HUDEP-2 (cell line): ENCODE results near the gene ALG12.

Experiments
- DNase-seq, 76 experiments: peaks; one replicate each; lab custom pipeline; 2025; ENCODE audit not compliant: unreplicated experiment in 76 of 76; lab: John Stamatoyannopoulos, UW

The ALG12 gene

DNA sequence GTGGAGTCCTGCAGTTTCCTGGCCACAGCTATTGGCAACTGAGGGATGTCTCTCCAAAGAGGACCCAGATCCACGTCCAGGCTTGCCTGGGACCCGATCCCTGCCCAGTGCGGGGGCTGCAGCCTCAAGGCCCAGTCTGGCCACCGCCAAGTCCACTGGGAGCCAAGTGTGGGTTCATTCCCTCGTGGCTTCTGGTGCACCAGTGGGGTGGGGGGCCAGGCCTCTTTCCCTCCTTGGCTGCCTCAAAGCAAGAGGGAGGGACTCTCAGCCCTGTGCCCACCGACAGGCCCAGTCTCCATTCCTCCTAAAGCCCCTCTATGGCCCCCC lies 29.0 kb upstream of the ALG12 start:
- DNase-seq, result no peak

DNA sequence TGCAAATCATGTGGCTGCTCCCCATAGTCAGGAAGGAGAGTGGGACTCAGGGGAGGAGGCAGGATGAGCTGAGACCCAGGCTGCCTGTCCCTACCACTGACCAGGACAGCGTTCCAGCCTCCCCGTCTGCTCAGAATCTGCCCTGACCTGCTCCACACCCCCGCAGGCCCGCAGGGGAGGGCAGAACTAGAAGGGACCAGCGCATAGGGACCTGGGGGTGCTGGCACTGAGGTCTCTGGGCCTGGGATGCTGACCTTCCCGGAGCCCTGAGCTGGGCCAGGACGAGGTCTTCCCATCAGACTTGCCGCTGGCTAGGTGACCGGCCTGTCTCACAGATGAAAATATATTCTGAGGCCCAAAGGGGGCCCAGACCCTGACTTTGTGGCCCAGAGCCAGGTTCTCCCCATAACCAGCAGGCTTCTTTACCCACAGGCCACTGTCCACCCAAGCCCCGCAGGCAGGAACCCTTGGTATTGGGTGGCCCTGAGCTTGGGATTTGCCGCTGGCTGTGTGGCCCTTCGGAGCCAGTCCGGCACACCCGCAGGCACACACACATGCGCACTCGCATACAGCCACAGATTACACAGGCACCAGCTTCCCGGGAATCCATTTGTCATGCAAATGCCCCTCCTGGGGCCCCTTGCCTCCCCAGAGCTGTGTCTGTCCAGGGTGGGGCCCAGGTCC lies 28.5 kb upstream of the ALG12 start:
- DNase-seq, result no peak

DNA sequence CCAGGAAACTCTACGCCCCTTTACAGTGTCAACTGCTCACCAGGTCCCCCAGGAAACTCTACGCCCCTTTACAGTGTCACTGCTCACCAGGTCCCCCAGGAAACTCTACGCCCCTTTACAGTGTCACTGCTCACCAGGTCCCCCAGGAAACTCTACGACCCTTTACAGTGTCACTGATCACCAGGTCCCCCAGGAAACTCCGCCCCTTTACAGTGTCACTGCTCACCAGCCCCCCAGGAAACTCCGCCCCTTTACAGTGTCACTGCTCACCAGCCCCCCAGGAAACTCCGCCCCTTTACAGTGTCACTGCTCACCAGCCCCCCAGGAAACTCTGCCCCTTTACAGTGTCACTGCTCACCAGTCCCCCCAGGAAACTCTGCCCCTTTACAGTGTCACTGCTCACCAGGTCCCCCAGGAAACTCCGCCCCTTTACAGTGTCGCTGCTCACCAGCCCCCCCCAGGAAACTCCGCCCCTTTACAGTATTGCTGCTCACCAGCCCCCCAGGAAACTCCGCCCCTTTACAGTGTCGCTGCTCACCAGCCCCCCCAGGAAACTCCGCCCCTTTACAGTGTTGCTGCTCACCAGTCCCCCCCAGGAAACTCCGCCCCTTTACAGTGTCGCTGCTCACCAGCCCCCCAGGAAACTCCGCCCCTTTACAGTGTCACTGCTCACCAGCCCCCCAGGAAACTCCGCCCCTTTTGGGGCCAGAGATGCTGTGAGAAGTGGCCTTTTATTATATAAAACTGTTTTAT lies 27.0 kb upstream of the ALG12 start:
- DNase-seq, result peak in 52 of 76 experiments; percentile 13 to 85 (median 54)

DNA sequence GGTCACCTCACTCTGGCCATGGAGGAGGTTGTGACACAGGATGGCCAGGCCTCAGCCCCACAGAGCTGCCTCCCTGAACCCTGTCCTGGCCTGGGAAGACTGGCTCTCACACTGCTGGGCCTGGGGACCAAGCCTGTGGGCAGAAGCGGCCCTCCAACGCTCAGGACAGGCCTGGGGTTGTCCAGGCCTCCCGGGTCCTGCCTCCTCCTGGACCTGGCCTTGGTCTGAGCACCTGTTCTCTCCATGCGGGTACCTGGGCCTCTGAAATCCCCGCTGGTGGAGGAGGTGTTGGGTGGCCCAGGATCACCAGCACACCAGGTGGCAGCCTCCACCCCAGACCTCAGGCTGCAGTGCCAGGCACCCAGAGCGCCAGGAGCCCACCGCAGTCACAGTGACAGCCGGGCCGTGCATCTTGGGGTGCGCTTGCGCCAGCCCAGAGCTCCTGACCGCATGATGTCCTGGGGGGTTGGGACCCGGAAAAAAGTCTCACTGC lies 26.2 kb upstream of the ALG12 start:
- DNase-seq, result no peak

DNA sequence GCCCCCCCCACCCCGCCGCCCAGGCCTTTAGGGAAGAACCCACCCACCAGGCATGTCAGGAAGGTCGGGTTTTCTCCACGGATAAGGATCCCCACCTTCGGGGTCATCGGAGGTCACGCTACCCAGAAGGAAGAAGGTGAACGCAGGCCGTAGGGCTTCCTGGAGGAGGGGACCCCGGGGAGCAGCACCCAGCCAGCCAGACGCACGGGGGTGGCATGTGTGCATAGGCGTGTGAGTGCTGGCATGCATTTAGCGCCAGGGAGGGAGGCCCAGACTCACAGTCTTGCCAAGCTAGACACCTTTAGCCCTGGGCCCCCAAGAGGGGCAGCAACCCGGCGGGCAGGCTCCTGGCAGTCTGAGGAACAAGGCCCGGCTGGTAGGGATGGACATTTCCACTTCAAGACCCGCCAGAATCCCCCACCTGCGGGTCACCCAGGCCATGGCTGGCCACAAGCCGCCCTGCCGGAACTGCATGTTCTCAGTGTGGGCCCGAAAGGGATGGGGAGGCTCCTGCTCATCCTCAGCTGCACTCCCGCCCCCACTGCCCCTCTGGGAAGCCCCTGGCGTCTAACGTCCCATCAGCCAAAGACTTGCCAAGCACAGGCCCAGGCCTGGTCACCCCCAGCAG lies 25.6 kb upstream of the ALG12 start:
- DNase-seq, result no peak

DNA sequence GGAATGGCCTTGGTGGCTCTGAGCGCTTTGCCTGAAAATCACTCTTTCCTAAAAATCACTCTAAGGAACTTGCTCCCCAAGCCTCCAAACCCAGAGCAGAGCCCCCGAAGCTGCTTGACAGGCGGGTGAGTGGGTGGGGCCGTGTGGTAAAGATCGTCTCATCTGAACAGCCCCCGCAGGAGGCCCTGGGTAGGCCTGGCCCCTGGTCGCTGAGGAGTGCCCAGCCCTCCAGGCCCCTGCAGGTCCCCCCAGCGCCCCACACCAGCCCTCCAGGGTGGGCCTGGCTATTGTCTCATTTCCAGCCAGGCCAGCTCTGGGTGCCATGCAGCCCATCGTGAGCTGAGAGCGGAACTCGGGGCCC lies 25.1 kb upstream of the ALG12 start:
- no peak for DNase-seq

DNA sequence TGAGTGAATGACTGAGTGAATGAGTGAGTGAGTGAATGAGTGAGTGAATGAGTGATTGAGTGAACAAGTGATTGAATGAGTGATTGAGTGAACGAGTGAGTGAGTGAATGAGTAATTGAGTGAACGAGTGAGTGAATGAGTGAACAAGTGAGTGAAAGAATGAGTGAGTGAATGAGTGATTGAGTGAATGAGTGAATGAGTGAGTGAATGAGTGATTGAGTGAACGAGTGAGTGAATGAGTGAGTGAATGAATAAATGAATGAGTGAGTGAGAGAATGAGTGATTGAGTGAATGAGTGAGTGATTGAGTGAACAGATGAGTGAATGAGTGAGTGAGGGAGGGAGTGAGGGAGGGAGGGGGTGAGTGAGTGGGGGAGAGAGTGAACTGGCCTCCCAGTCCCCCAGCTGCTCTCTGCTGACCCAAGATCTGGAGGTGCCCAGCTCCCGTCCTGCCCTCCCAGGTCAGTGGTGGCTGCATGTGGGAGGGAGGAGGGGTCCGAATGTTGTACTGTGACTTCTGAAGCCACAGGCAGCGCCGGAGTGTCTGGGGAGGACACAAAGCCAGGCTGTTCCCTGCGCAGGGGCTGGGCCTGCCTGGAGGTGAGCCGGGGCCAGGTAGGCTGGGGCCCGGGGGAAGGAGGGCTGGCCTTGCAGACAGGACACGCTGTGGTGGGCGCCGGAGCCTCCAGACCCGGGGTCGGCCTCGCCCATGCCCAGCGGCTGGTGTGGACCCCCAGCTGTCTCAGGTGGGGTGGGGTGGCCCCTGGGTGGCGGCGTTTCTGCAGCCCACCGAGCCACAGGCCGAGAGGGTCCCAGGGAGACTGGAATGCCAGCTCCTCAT lies 24.5 kb upstream of the ALG12 start:
- no peak for DNase-seq

DNA sequence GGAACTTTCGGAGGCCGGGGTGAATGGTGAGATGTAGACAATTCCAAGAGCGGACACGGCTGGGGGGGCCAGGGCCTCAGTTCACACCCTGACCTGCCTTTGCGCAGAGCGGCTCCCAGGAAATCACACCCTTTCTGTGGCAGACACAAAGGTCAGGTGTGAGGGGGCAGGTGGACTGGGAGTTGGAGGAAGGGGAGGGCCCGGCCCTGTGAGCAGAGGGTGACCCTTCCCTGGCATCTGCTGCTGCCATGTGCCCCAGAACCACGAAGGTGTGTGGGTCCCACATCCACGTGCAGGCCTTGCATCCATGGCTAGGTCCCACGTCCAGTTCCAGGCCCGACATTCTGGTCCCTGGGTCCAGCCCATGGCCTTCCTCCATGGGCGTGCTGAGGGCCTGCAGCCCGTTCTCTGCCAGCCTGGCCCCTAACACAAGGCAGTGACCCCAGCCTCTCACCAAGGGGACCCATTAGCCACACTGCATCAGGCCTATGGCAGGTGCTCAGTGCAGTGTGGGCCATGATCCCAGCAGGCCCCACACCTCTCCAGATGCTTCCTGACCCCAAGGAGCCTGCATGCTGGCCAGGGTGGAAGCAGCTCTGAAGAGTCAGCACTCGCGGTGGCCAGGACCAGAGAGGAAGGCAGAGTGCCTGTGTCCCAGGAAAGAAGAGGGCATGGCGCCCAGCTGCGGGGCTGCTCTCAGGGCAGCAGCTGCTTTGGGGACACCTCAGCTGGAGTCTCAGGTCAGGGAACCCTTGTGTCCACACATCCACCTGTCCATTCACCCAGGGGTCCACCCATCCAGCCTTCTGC lies 23.5 kb upstream of the ALG12 start:
- DNase-seq, result no peak

DNA sequence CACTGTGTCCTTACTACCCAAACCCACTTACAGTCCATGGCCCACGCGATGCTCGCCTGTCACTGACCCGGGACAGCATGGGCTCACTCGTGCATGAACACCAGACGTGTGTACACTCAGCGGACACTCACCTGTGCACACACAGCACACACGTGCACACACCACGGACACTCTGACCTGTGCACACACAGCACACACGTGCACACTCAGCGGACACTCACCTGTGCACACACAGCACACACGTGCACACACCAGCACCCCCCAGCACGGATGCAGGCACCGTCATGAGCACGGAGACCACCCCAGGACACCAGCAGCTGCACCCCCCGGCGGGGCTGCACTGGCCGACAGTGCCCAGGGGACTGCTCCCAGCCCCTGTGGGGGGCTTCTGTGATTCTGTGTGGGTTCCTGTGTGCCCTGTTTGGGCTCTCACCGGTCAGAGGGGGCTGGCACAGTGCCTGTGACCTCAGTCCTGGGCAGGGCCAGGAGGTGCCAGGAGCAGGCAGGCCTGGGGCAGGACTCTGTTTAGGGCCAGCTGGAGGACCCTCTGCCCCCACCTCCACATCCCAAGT lies 20.4 kb upstream of the ALG12 start:
- DNase-seq, result no peak

DNA sequence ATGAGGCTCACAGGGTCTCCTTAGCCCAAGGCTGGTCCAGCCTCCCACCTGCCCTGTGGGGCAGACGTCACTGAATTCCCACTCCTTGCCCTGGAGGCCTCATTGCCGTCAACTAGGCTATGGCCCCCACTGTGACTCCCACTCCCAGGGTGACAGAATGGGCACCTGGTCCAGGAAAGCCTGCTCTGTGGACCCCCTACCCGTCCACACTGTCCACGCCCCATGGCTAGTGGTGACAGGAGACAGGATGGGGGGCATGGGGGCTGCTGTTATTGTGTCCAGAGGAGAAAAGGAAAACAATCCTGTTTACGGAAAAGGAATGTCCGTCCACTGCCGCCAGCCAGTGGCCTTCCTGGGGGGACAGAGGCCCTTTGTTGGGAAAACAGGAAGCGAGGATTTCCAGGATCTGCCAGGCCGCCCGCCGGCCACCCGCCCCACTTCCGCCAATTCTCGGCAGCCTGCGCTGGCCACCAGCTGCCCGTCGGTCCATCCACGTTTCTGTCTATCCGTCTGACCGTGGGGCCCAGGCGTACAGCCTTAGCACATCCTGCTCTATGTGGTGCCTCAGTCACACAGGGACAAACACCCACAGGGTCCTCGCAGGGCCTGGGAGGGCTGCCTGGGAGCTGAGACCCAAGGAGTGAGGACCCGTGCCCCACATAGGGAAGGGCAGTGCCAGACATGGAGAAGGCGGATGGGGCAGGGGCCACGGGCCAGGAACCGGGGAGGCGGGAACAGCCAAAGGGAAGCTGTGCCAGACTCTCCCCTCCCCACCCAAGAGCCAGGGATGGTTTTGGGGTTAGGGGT lies 19.7 kb upstream of the ALG12 start:
- no peak for DNase-seq

DNA sequence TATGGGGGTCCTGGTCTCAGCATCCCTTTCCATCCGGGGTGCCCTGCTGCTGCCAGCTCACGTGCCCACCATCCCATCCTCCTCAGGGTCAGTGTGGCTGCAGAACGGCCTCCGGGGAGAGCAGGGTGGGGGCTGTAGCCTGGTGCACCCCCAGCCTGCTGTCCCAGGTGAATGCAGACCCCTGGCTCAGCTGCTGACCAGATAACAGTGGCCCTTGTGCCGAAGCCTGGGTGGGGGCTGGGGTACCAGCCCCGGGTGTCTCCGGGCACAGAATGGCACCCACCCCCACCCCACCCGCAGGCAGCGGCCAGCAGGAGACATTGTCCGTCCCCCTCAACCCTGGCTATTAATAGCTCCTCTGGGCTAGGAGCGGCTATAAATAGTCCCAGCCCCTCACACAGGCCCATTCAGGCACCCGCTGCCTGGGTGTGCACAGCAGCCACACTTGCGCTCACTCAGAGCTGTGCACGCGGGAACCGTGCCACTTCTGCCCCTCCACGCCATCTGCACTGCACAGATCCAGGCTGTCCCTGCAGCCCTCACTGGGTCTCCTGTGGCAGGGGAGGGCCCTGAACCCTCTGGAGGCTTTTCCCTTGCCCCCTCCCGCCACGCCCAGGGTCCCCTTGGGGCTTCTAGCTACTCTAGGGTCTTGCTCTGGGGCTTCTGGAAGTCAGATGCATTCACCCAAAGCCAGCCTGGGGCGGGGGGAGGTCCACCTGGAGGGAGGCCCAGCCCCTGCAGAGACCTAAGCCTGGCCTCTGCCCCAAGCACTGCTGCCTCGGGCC lies 18.9 kb upstream of the ALG12 start:
- DNase-seq, result no peak

DNA sequence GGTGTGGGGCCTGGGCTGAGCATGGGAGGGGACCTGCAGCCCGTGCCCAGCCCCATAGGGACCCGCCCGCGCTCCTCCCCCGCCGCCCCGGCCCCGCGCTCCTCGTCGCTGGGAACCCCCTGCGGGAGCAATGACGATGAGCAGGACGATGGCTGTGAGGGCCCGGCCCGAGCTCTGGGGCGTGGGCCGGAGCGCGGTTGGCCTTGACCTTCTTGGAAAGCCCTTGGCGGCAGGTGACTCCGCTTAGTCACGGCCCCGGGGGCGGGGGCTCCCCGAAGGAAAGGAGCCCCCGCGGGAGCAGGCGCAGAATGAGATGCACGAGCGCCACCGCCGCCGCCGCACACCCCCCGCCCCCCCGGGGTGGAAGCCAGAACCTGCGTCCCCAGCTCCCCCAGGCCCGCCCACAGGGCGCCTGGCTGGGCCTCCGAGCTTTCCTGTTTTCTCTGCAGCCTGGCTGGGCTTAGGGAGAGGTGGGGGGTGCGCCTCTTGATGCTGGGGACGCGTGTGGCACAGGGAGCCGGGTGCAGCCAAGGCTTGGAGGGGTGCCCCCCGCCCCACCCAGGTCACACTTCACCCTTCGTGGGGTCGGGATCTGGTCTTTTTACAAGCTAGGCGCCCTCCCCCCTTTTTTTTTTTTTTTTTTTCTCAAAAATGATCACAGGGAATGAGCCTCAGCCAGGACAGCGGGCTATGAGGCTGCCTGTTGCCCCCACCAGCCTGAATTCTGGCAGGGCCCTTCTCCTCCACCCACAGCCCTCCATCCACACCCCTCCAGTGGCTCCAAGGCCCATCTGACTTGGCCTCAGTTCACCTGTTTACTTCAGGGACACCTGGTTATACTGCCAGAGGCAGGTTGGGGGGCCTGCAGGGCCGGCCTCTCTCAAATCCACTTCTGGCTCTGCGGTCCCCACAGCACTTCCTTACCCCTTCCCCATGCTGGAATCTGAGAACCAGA lies 18.1 kb upstream of the ALG12 start:
- DNase-seq, result peak in 72 of 76 experiments; percentile 21 to 94 (median 73)

DNA sequence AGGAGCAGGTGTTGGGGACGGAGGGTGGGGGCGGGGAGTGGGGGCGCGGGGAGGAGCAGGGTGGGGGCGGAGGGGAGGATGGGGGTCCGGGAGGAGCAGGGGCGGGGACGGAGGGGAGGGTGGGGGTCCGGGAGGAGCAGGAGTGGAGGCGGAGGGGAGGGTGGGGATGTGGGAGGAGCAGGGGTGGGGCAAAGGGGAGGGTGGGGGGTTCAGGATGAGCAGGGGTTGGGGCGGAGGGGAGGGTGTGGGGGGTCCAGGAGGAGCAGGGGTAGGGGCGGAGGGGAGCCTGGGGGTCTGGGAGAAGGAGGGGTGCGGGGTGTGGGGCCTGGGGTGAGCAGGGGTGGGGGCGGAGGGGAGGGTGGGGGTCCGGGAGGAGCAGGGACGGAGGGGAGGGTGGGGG lies 17.3 kb upstream of the ALG12 start:
- peak in 2 of 76 experiments; percentile 32 to 38 for DNase-seq

DNA sequence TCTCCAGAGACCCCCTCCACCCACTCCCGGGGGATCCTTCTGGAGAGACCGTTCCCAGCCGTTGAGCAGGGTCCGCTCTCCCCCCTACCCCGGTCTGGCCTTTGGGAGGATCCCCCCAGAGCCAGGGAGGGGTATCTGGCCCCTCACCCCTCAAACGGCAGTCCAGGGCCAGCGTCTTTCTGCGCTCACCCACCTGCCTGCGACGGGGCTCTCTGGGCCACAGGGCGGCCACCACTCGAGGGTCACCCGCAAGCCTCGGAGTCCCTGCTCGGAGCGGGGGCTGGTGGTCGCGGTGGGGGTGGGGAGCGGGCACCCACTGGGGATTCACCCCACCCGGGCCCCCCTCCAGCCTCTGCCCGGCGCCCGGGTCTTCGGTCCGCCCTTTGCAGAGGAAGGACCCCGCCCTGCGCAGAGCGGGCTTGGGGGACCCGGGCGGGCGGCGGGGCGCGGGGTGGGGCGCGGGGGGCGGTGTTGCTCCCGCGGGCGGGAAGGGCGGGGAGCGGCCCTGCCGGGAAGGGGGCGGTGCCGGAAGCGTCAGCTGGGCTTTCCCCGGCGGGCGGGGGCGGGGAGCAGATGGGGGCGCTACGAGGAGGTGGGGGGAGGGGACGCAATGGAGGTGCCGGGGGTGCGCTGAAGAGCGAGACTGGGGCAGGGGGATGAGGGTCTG lies 16.8 kb upstream of the ALG12 start:
- peak in 42 of 76 experiments; percentile 7 to 69 (median 42) for DNase-seq

DNA sequence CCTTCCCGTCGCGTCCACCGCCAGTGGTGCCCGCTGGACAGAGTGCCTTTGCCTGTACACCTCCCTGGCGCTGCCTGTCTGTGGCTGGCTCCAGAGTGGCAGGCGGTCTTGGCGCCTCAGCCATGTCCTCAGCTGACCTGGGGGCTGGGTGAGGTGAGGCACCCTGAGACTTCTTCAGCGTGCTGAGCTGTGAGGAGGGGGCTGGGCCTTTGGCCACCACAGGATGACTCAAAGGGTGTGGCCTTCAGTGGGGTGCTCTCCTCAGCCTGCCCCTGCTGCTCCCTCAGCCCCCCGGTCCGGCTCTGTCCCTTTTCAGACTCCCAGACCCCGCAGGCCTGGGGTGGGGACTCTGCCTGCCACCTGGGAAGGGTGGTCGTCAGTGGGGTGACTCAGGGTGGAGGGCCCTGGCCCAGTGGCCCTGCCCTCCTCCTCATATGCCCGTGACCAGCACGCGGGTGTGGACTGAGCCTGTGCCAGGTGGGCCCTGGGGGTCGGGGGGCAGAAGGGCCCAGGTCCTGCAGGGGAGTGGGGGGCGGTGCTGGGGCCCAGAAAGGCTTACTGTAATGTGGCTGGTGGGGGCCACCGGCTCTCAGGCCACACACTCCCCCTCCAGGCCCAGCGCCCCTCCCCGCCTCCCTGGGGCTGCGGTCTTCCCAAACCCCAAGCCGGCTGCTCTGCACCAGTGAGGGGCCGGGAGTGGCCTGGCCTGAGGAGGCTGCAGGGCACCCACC lies 16.1 kb upstream of the ALG12 start:
- peak in 31 of 76 experiments; percentile 5 to 54 (median 23) for DNase-seq
